A673 (cell line): ENCODE data around the gene CUBN.

Source experiments
- CTCF ChIP-seq: fragments of 300-800, 200-600 bp; sonication (generic); conservative IDR thresholded peaks from 2 replicates; pipeline ENCODE4 v1.5.1; 2017; ENCODE audit warnings: low read depth, mild to moderate bottlenecking, antibody characterized with exemption, low read length, moderate library complexity, mixed read lengths
- EZH2 ChIP-seq: fragments of 200-600 bp; sonication (generic); IDR thresholded peaks from 2 replicates; pipeline ENCODE4 v1.6.1; 2017; ENCODE audit warnings: borderline replicate concordance, low read depth, mild to moderate bottlenecking, mixed read lengths, antibody characterized with exemption, low read length; ENCODE audit not compliant: poor library complexity, severe bottlenecking

- TF ChIP-seq EZH2 (no peak), CTCF (no peak)
Observed at GRCh38 chr10:16814012-16814411, 315.6 kb downstream of the CUBN start.
